HepG2 (cell line): ENCODE measurements around the gene OR5H1. TPM values are rescaled to one million over a fixed set of nuclear protein-coding genes. Genes with fewer than 3 reads are reported as not detected.

Experiments used
- ATAC-seq: fragments of 200-7000 bp; cut with Tn5 transposase; 3 replicates; pipeline ENCODE4 v1.9.1; 2020; ENCODE audit warnings: mild to moderate bottlenecking, moderate library complexity
- BruUV-seq: library from RNA; stranded (reverse); fragments of 400-500 nt; replicated peaks from 2 replicates; lab custom pipeline; 2021; lab: Mats Ljungman, UMichigan
- CTCF ChIA-PET: fragments of 300-600 bp; formaldehyde crosslinking; extraction: SDS; loops from one replicate; lab custom pipeline; 2021; ENCODE audit warnings: low total read pairs, inconsistent platforms, low intra/inter-chr PET ratio; lab: Yijun Ruan, JAX
- POLR2A ChIA-PET: fragments of 350-600 bp; sonication (Branson Sonifier 250); formaldehyde crosslinking; loops from one replicate; lab custom pipeline; 2020; ENCODE audit warnings: antibody characterized with exemption, inconsistent platforms; lab: Yijun Ruan, JAX
- DNase-seq: peaks from one replicate; pipeline ENCODE4 v3.0.0-alpha.2; 2015; ENCODE audit warnings: low spot score
- FAIRE-seq: peaks from 3 replicates; lab custom pipeline; 2011; peaks lifted over from hg19 to GRCh38; lab: Jason Lieb, UNC
- H2AFZ ChIP-seq: one replicate; pipeline ENCODE4 v1.6.1; 2011; ENCODE audit warnings: low read length, inconsistent platforms
- H3K27ac ChIP-seq: fragments of 300-600 bp; 3 replicates; pipeline ENCODE4 v1.8.0; 2011; ENCODE audit warnings: mixed run types, mild to moderate bottlenecking, mixed read lengths, low read length, inconsistent platforms; ENCODE audit not compliant: insufficient read depth; ENCODE audit errors: extremely low read length
- H3K27me3 ChIP-seq, 2 experiments: fragments of 200-600 bp in 1 of 2; 2 replicates in 1 of 2; 3 replicates in 1 of 2; pipeline versions ENCODE4 v1.6.0 to v1.8.0; 2011; ENCODE audit warnings: low read length in 2 of 2, mild to moderate bottlenecking in 2 of 2, moderate library complexity in 2 of 2, inconsistent platforms in 1 of 2; ENCODE audit not compliant: insufficient read depth in 2 of 2, control insufficient read depth in 1 of 2
- H3K36me3 ChIP-seq, 2 experiments: fragments of 200-600 bp in 1 of 2; replicated peaks in 1 of 2; 2 replicates in 1 of 2; 3 replicates in 1 of 2; pipeline versions ENCODE4 v1.5.1 to v1.8.0; 2011; ENCODE audit warnings: low read length in 2 of 2, inconsistent platforms in 1 of 2; ENCODE audit not compliant: insufficient read depth in 2 of 2, control insufficient read depth in 1 of 2
- H3K4me1 ChIP-seq: 2 replicates; pipeline ENCODE4 v1.5.1; 2012; ENCODE audit warnings: low read length, inconsistent platforms; ENCODE audit not compliant: insufficient read depth
- H3K4me2 ChIP-seq: 2 replicates; pipeline ENCODE4 v1.6.0; 2011; ENCODE audit warnings: low read depth, low read length, inconsistent platforms
- H3K4me3 ChIP-seq, 3 experiments: fragments of 200-600 bp in 1 of 3; sonication (generic), shearing (Covaris generic) in 1 of 3; replicated peaks in 1 of 3; 2 replicates each; pipeline ENCODE4 v1.5.1; 2011 to 2016; ENCODE audit warnings: low read length in 3 of 3, inconsistent platforms in 2 of 3, low read depth in 2 of 3, mild to moderate bottlenecking in 2 of 3, control low read depth in 1 of 3, mixed read lengths in 1 of 3; ENCODE audit not compliant: insufficient read depth in 1 of 3
- H3K79me2 ChIP-seq: one replicate; pipeline ENCODE4 v1.6.1; 2011; ENCODE audit warnings: low read length, inconsistent platforms; ENCODE audit not compliant: insufficient read depth
- H3K9ac ChIP-seq: 2 replicates; pipeline ENCODE4 v1.6.0; 2011; ENCODE audit warnings: mild to moderate bottlenecking, low read depth, low read length, inconsistent platforms; ENCODE audit not compliant: insufficient read depth
- H3K9me3 ChIP-seq: 2 replicates; pipeline ENCODE4 v1.5.1; 2012; ENCODE audit warnings: mild to moderate bottlenecking, low read length
- H4K20me1 ChIP-seq: 2 replicates; pipeline ENCODE4 v1.6.0; 2011; ENCODE audit warnings: inconsistent platforms, mild to moderate bottlenecking, low read length, moderate library complexity; ENCODE audit not compliant: insufficient read depth
- ARID5B ChIP-seq: IDR thresholded peaks from 2 replicates; pipeline ENCODE4 v1.4.0; 2020; ENCODE audit warnings: mild to moderate bottlenecking, missing genetic modification reagents
- ELK4 ChIP-seq: sonication (generic); formaldehyde crosslinking; IDR thresholded peaks from 2 replicates; pipeline ENCODE4 v1.9.0; 2021; ENCODE audit warnings: missing genetic modification reagents, borderline replicate concordance
- PRMT3 ChIP-seq: sonication (generic); formaldehyde crosslinking; IDR thresholded peaks from 2 replicates; pipeline ENCODE4 v1.8.1; 2022; ENCODE audit warnings: low read depth, mild to moderate bottlenecking, moderate library complexity, missing genetic modification reagents, borderline replicate concordance
- REST ChIP-seq, 2 experiments: IDR thresholded peaks; 2 replicates each; pipeline ENCODE4 v1.6.1; 2011 to 2012; ENCODE audit warnings: low read length in 2 of 2, borderline replicate concordance in 1 of 2, low read depth in 1 of 2, mild to moderate bottlenecking in 1 of 2, moderate library complexity in 1 of 2
- RNF2 ChIP-seq: fragments of 450-650 bp; conservative IDR thresholded peaks from 2 replicates; pipeline ENCODE4 v1.6.1; 2016; ENCODE audit warnings: low read depth
- ZFP1 ChIP-seq: IDR thresholded peaks from 2 replicates; pipeline ENCODE4 v1.6.1; 2016
- ZNF468 ChIP-seq: sonication (generic); formaldehyde crosslinking; IDR thresholded peaks from 2 replicates; pipeline ENCODE4 v1.8.0; 2022; ENCODE audit warnings: mild to moderate bottlenecking, moderate library complexity, missing genetic modification reagents
- ZNF629 ChIP-seq: sonication (generic); formaldehyde crosslinking; conservative IDR thresholded peaks from 2 replicates; pipeline ENCODE4 v1.5.0; 2020; ENCODE audit warnings: missing genetic modification reagents
- ZSCAN31 ChIP-seq: sonication (generic); formaldehyde crosslinking; IDR thresholded peaks from 2 replicates; pipeline ENCODE4 v1.5.0; 2020; ENCODE audit warnings: low read depth, mild to moderate bottlenecking, missing genetic modification reagents
- WGBS: methylation state at CpG from one replicate; pipeline ENCODE4 v1.1.6; 2017; ENCODE audit warnings: low lambda C conversion rate; 5-methylcytosine and 5-hydroxymethylcytosine counted together
- in situ Hi-C: cut with HindIII; loops from 2 replicates; pipeline ENCODE4 v1.10.0; 2017; ENCODE audit warnings: low pct_unique_long_range_greater_than_20kb; ENCODE audit not compliant: extremely low pct_ligation_motif_present
- intact Hi-C: fragments of 100-400 bp; cut with micrococcal nuclease; formaldehyde crosslinking; loops from one replicate; pipeline ENCODE4 v1.10.0; 2022; ENCODE audit not compliant: unreplicated experiment
- polyA plus RNA-seq, 8 experiments: library from polyadenylated mRNA; depleted of rRNA in 3 of 8; stranded (reverse) in 7 of 8; unstranded in 1 of 8; fragments of >200 nt; fragmentation: Illumina TruSeq in 4 of 8; extraction: Trizol in 4 of 8; gene quantifications; 2 replicates each; pipeline versions ENCODE4 v1.2.1 to v1.2.3, GENCODE V29; 2011 to 2016; ENCODE audit warnings: low read depth in 4 of 8, missing spikeins in 1 of 8, mixed read lengths in 1 of 8; ENCODE audit not compliant: insufficient read depth in 1 of 8
- total RNA-seq, 5 experiments: library from RNA; depleted of rRNA; stranded (reverse); fragments of >200 nt; fragmentation: Illumina TruSeq; extraction: Trizol; gene quantifications; 2 replicates each; pipeline ENCODE4 v1.2.3, GENCODE V29; 2016; ENCODE audit warnings: low read depth in 1 of 5
- TF ChIP-seq, protein P1 (sequence below): sonication (generic); formaldehyde crosslinking; IDR thresholded peaks from 2 replicates; pipeline ENCODE4 v1.5.1; 2020; ENCODE audit warnings: missing genetic modification reagents, mild to moderate bottlenecking, borderline replicate concordance

Gene OR5H1
- total and polyA plus RNA-seq, 2 of the 13 experiments (the other 11 are each of a cell fraction or from before 2014, with no cell fraction given): not detected

DNA sequence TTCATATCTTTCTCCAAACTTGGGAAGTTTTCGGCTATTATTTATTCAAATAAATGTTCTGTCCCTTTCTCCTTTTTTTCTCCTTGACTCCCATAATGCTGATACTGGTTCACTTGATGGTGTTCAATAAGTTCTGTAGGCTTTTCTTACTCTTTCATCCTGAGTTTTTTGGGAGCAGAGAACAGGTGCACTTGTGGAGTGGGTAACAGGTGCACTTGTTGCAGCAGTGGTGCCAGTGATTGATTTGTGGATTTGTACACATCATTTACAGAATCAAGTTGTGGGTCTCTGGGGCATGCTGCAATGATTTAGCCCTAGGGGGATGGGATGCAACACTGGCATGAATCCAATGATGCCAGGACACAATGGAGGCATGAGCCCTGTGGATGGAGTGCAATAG is 14.8 kb upstream of the OR5H1 start:
- Histone ChIP-seq H3K27ac (no peak overlapping the region), H3K79me2 (no peaks in the 10 kb centered on the region), H3K4me3 (no peak overlapping the region), H2AFZ (no peak overlapping the region), H3K36me3 (no peaks in the 10 kb centered on the region), H4K20me1 (no peaks in the 10 kb centered on the region), H3K27me3 (no peaks in the 10 kb centered on the region), H3K9me3 (no peaks in the 10 kb centered on the region), H3K4me2 (no peak overlapping the region), H3K9ac (no peak overlapping the region), H3K4me1 (no peaks in the 10 kb centered on the region)
- no peak for FAIRE-seq
- TF ChIP-seq ZFP1 (CRISPR knock-in tag) (no peak), ARID5B (CRISPR knock-in tag) (no peak), ELK4 (CRISPR knock-in tag) (no peak), ZSCAN31 (no peak), RNF2 (no peak), ZNF468 (CRISPR knock-in tag) (no peak), PRMT3 (CRISPR knock-in tag) (no peak), REST (IDR thresholded peaks at IDR 0.05; ENCODE audit: borderline replicate concordance in 1 of 2, low read depth in 1 of 2, low read length in 2 of 2) (no peak), ZNF629 (no peak)
- TF ChIP-seq, protein P1, sequence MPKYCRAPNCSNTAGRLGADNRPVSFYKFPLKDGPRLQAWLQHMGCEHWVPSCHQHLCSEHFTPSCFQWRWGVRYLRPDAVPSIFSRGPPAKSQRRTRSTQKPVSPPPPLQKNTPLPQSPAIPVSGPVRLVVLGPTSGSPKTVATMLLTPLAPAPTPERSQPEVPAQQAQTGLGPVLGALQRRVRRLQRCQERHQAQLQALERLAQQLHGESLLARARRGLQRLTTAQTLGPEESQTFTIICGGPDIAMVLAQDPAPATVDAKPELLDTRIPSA (CRISPR knock-in tag): no peak
- ChIA-PET CTCF (no interaction called here), POLR2A (no interaction called here)
- no peak for ATAC-seq
- intact Hi-C loops: no loop called here
- WGBS: 51% methylated on average over 1 of the region's 1 CpG
- BruUV-seq: no TSS peak
- in situ Hi-C loops: no loop called here
- no peak for DNase-seq
